ENCODE results near the gene PSMC1. TPM values are rescaled to one million over a fixed set of nuclear protein-coding genes. Genes with fewer than 3 reads are reported as not detected.

Gene PSMC1
- total and polyA plus RNA-seq, 8 donors: 24.4 to 71.4 (median 37.2) TPM

- DNase-seq (no peak), ATAC-seq (no peak), FAIRE-seq (no peak)
- Histone ChIP-seq H3K27ac (peak overlapping the region in 2 of 4 donors; percentile 6 to 23), H3K36me3 (peaks cover 0 to 30% (median 22%) of the 10 kb centered on the region in 3 donors), H3K4me1 (no peaks in the 10 kb centered on the region), H3K4me3 (no peak overlapping the region), H3K27me3 (no peaks in the 10 kb centered on the region), H3K9me3 (no peaks in the 10 kb centered on the region)
- intact Hi-C loops (cut with DNase I): no loop called here
- 88 to 90% methylated on average over 9 of the region's 9 CpGs for WGBS, 2 donors
- no peak for TF ChIP-seq CTCF (IDR thresholded peaks at IDR 0.05)
These were observed 19.1 kb downstream of the PSMC1 start for GRCh38 chr14:90275458-90275814.

DNA sequence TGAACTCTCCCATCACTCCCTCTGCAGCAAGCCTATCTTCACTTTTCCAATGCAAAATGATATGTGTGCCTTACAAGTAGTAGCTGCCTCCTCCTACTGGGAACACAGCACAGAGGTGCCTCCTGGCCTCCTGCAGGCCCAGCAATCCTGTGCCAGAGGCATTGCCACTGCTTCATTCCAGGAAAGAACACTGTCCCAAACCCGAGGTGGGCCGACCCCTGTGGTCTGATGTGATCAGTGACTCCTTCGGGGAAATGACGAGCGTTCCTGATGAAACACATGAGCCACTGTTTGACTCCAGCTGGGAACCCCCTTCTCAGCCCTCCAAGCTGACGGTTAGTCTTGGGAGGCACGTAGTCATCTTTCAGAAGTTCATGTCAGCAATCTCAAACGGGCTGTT lies 19.5 kb downstream of the PSMC1 start:
- peaks cover 0 to 30% (median 18%) of the 10 kb centered on the region in 3 donors for H3K36me3 ChIP-seq

GRCh38 chr14:90276646-90277367 lies 20.5 kb downstream of the PSMC1 start:
- H3K4me3 ChIP-seq: no peak overlapping the region
- H3K9me3 ChIP-seq: no peaks in the 10 kb centered on the region
- no peak for DNase-seq
- WGBS, 2 donors: 83% methylated on average over 18 of the region's 18 CpGs
- peaks cover 0 to 32% (median 10%) of the 10 kb centered on the region in 3 donors for H3K36me3 ChIP-seq
- intact Hi-C loops (cut with DNase I): no loop called here
- no peaks in the 10 kb centered on the region for H3K27me3 ChIP-seq
- ATAC-seq: peak in 1 of 4 donors; percentile 25
- no peak for TF ChIP-seq CTCF (IDR thresholded peaks at IDR 0.05)
- H3K4me1 ChIP-seq: no peaks in the 10 kb centered on the region
- FAIRE-seq: no peak
- H3K27ac ChIP-seq: no peak overlapping the region

More for the DNA sequence above, 19.5 kb downstream of the PSMC1 start:
- ATAC-seq: no peak
- Histone ChIP-seq H3K4me3 (no peak overlapping the region), H3K4me1 (no peaks in the 10 kb centered on the region), H3K27me3 (no peaks in the 10 kb centered on the region), H3K9me3 (no peaks in the 10 kb centered on the region), H3K27ac (peak overlapping the region in 2 of 4 donors; percentile 6 to 23)
- DNase-seq: no peak
- WGBS, 2 donors: 81 to 83% methylated on average over 8 of the region's 8 CpGs
- TF ChIP-seq CTCF (IDR thresholded peaks at IDR 0.05): no peak
- intact Hi-C loops (cut with DNase I): no loop called here
- FAIRE-seq: no peak

GRCh38 chr14:90277581-90278198 lies 21.3 kb downstream of the PSMC1 start:
- no peak overlapping the region for H3K27ac ChIP-seq

More at GRCh38 chr14:90277581-90278198, 21.3 kb downstream of the PSMC1 start:
- no peaks in the 10 kb centered on the region for H3K9me3 ChIP-seq
- H3K27me3 ChIP-seq: no peaks in the 10 kb centered on the region
- ATAC-seq (no peak), FAIRE-seq (no peak), DNase-seq (no peak)
- peaks cover 0 to 32% (median 10%) of the 10 kb centered on the region in 3 donors for H3K36me3 ChIP-seq
- intact Hi-C loops (cut with DNase I): no loop called here
- 92 to 95% methylated on average over 24 of the region's 24 CpGs for WGBS, 2 donors
- no peak for TF ChIP-seq CTCF (IDR thresholded peaks at IDR 0.05)
- H3K4me3 ChIP-seq: no peak overlapping the region
- no peaks in the 10 kb centered on the region for H3K4me1 ChIP-seq
